ENCODE data around the gene NEDD4L. TPM values are rescaled to one million over a fixed set of nuclear protein-coding genes. Genes with fewer than 3 reads are reported as not detected.

Gene NEDD4L
- total and polyA plus RNA-seq, 10 of the 15 experiments (the other 5 are each of a cell fraction or from before 2014, with no cell fraction given): 7.4 to 24.0 (median 17.7) TPM

DNA sequence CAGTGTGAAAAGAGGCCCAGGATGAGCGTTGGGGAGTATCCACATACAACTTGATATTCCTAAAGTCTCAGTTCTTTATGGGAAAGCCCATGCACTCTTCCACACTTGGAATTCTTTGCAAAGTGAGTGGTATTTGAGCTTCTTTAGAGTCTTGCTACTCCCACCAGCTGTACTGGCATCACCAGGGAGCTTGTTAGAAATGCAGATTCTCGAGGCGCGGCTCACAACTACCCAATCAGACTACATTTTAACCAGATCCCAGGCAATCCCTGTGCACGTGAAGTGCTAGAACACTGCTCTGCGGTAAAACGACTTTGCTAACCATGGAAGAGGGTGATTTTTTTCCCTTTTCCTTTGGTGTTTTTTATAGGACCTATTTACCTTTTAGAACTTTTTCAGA, 184.7 kb downstream of the NEDD4L start:
- RAD21 ChIA-PET (ENCODE audit: unreplicated experiment): interaction anchor here (1.0 to 6.5 kb wide), 5 partner anchors 17 to 93 kb away, joined by 3 to 70 read pairs (median 5); no protein-coding TSS in a partner anchor
- Histone ChIP-seq H2AFZ (ENCODE audit: control insufficient read depth, low read depth, low read length) (no peak overlapping the region), H3K79me2 (ENCODE audit: control insufficient read depth, insufficient read depth, low read length) (no peaks in the 10 kb centered on the region; the same call in 1 of the 2 replicates), H3K9me3 (replicated peaks; ENCODE audit: control insufficient read depth, insufficient read depth, low read length) (no peaks in the 10 kb centered on the region), H3K36me3 (ENCODE audit: control insufficient read depth in 2 of 2, insufficient read depth in 2 of 2, low read length in 1 of 2) (no peaks in the 10 kb centered on the region), H3K4me3 (no peak overlapping the region), H3K27ac (ENCODE audit: control insufficient read depth, insufficient read depth) (no peak overlapping the region), H4K20me1 (ENCODE audit: control insufficient read depth, insufficient read depth) (no peaks in the 10 kb centered on the region), H3K9ac (ENCODE audit: control insufficient read depth, insufficient read depth, low read length) (no peak overlapping the region), H3K27me3 (replicated peaks in 1 of 2; ENCODE audit: control insufficient read depth in 2 of 2, insufficient read depth in 2 of 2, low read length in 1 of 2) (no peaks in the 10 kb centered on the region), H3K4me2 (ENCODE audit: control insufficient read depth, insufficient read depth) (no peak overlapping the region), H3K4me1 (ENCODE audit: control insufficient read depth, insufficient read depth, low read length) (peaks cover 17% of the 10 kb centered on the region)
- no TSS peak for BruUV-seq (replicated peaks)
- intact Hi-C loops (cut with micrococcal nuclease; ENCODE audit: unreplicated experiment) (no loop called here), in situ Hi-C loops (cut with MboI) (no loop called here)
- ATAC-seq: no peak
- TF ChIP-seq MYB (IDR thresholded peaks at IDR 0.05; ENCODE audit: borderline replicate concordance, low read depth, low read length): no peak
- no peak for TF ChIP-seq MTA2 (IDR thresholded peaks at IDR 0.05; ENCODE audit: low read depth)
- no peak for TF ChIP-seq POU2F2 (IDR thresholded peaks at IDR 0.05; ENCODE audit: borderline replicate concordance, low read depth, low read length)
- TF ChIP-seq, protein P1, sequence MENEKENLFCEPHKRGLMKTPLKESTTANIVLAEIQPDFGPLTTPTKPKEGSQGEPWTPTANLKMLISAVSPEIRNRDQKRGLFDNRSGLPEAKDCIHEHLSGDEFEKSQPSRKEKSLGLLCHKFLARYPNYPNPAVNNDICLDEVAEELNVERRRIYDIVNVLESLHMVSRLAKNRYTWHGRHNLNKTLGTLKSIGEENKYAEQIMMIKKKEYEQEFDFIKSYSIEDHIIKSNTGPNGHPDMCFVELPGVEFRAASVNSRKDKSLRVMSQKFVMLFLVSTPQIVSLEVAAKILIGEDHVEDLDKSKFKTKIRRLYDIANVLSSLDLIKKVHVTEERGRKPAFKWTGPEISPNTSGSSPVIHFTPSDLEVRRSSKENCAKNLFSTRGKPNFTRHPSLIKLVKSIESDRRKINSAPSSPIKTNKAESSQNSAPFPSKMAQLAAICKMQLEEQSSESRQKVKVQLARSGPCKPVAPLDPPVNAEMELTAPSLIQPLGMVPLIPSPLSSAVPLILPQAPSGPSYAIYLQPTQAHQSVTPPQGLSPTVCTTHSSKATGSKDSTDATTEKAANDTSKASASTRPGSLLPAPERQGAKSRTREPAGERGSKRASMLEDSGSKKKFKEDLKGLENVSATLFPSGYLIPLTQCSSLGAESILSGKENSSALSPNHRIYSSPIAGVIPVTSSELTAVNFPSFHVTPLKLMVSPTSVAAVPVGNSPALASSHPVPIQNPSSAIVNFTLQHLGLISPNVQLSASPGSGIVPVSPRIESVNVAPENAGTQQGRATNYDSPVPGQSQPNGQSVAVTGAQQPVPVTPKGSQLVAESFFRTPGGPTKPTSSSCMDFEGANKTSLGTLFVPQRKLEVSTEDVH (IDR thresholded peaks at IDR 0.05; ENCODE audit: low read depth, partially characterized antibody): no peak
- TF ChIP-seq NBN (IDR thresholded peaks at IDR 0.05): no peak
- TF ChIP-seq, protein P2, sequence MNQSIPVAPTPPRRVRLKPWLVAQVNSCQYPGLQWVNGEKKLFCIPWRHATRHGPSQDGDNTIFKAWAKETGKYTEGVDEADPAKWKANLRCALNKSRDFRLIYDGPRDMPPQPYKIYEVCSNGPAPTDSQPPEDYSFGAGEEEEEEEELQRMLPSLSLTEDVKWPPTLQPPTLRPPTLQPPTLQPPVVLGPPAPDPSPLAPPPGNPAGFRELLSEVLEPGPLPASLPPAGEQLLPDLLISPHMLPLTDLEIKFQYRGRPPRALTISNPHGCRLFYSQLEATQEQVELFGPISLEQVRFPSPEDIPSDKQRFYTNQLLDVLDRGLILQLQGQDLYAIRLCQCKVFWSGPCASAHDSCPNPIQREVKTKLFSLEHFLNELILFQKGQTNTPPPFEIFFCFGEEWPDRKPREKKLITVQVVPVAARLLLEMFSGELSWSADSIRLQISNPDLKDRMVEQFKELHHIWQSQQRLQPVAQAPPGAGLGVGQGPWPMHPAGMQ (IDR thresholded peaks at IDR 0.05; ENCODE audit: borderline replicate concordance): no peak
- no peak for DNase-seq (ENCODE audit: low read depth, low spot score)
- POLR2A ChIA-PET: interaction anchor here (0.7 to 7.5 kb wide), 2 partner anchors 16 to 63 kb away, joined by 3 to 46 read pairs; no protein-coding TSS in a partner anchor
- SMC1A ChIA-PET (ENCODE audit: uncharacterized antibody, unreplicated experiment): interaction anchor here (1.0 to 11.7 kb wide), 9 partner anchors 8 to 186 kb away, joined by 3 to 114 read pairs (median 5); no protein-coding TSS in a partner anchor
- WGBS (ENCODE audit: insufficient coverage, insufficient replicate concordance, low lambda C conversion rate, missing lambda C conversion rate): 81% methylated on average over 7 of the region's 7 CpGs
- FAIRE-seq: no peak
- CTCF ChIA-PET: interaction anchor here (0.7 to 3.7 kb wide), 10 partner anchors 8 to 267 kb away, joined by 3 to 18 read pairs (median 4); partner anchors contain the start of gene NEDD4L
